ENCODE results near the gene FA2H.

The FA2H gene

DNA sequence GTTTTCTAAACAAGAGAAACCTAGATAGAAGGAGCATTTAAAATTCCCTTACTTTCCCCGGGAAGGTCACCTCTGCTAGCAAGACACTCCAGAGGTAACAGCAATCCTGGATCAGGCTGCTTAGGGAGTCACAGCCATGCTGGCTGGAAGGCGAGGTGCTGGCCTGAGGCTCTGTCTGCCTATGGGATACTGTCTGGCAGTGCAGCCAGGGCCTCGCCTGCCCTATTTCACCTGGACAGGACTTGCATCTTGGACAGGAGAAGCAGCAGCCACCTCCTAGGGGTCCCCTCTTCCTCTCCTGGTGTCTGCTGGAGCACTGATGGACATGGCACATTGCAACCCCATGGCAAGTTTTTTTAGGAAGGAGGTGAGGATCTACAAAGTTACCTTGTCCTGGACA lies 15.1 kb downstream of the FA2H start:
- Histone ChIP-seq H4K12ac (ENCODE audit: low read depth, low read length) (no peak overlapping the region), H3K27me3 (ENCODE audit: insufficient read depth, low read length) (no peaks in the 10 kb centered on the region), H4K8ac (ENCODE audit: low read depth, low read length) (no peak overlapping the region), H2BK120ac (ENCODE audit: insufficient read depth, low read length, poor library complexity) (no peak overlapping the region), H2AK5ac (ENCODE audit: low read length) (no peak overlapping the region), H3K4ac (ENCODE audit: low read depth, low read length) (no peak overlapping the region), H3K79me2 (ENCODE audit: control insufficient read depth, insufficient read depth, low read length, poor library complexity) (no peaks in the 10 kb centered on the region), H2BK12ac (ENCODE audit: low read length) (no peak overlapping the region), H3K4me1 (ENCODE audit: control insufficient read depth in 1 of 2, insufficient read depth in 2 of 2, low read length in 2 of 2) (peaks cover 0 to 3% of the 10 kb centered on the region in 2 experiments), H3K9me3 (ENCODE audit: insufficient read depth, low read depth, low read length) (no peaks in the 10 kb centered on the region), H3K79me1 (ENCODE audit: low read length) (no peaks in the 10 kb centered on the region), H3K18ac (ENCODE audit: low read length) (no peak overlapping the region), H3K27ac (ENCODE audit: low read depth, low read length) (no peak overlapping the region), H2BK5ac (ENCODE audit: low read depth, low read length, poor library complexity) (no peak overlapping the region), H3K4me2 (ENCODE audit: low read length) (no peak overlapping the region), H3K9ac (ENCODE audit: low read length) (no peak overlapping the region), H3K23ac (ENCODE audit: low read length) (no peak overlapping the region), H3K36me3 (ENCODE audit: control insufficient read depth in 1 of 2, insufficient read depth in 2 of 2, low read length in 2 of 2) (no peaks in the 10 kb centered on the region), H3K4me3 (ENCODE audit: low read depth, low read length) (no peak overlapping the region), H3K14ac (ENCODE audit: low read length) (no peak overlapping the region), H2AFZ (ENCODE audit: insufficient read depth, low read length, poor library complexity) (no peak overlapping the region), H4K91ac (ENCODE audit: low read depth, low read length) (no peak overlapping the region)
- DNase-seq = no peak
- WGBS (ENCODE audit: extremely low coverage, insufficient coverage, insufficient read length) = no CpG with 5 or more reads among the region's 3 CpGs

DNA sequence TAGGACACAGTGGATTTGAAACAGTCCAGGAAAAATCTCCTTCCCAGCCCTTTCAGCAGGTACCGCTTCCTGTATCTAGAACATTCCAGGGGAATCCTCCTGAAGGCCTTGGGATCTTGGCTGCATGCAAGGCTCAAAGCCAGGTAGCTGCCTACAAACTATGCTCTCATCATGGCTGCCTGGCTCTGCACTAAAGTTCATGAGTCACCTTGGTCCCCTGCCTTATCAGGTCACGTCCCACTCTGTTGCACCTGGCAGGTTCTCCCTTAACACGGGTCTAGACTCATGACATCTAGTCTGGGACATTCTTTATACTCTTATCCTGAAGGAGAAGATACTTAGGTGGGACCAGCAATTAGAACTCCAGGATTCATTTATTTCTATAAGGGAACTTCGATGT lies 15.8 kb downstream of the FA2H start:
- Histone ChIP-seq H3K27ac (ENCODE audit: low read depth, low read length) (no peak overlapping the region), H4K91ac (ENCODE audit: low read depth, low read length) (no peak overlapping the region), H4K12ac (ENCODE audit: low read depth, low read length) (no peak overlapping the region), H3K4ac (ENCODE audit: low read depth, low read length) (no peak overlapping the region), H3K9ac (ENCODE audit: low read length) (no peak overlapping the region), H2AK5ac (ENCODE audit: low read length) (no peak overlapping the region), H2BK12ac (ENCODE audit: low read length) (no peak overlapping the region), H3K23ac (ENCODE audit: low read length) (no peak overlapping the region), H3K9me3 (ENCODE audit: insufficient read depth, low read depth, low read length) (no peaks in the 10 kb centered on the region), H3K27me3 (ENCODE audit: insufficient read depth, low read length) (no peaks in the 10 kb centered on the region), H3K79me2 (ENCODE audit: control insufficient read depth, insufficient read depth, low read length, poor library complexity) (no peaks in the 10 kb centered on the region), H3K14ac (ENCODE audit: low read length) (no peak overlapping the region), H2BK5ac (ENCODE audit: low read depth, low read length, poor library complexity) (no peak overlapping the region), H3K79me1 (ENCODE audit: low read length) (no peaks in the 10 kb centered on the region), H3K36me3 (ENCODE audit: control insufficient read depth in 1 of 2, insufficient read depth in 2 of 2, low read length in 2 of 2) (no peaks in the 10 kb centered on the region), H2AFZ (ENCODE audit: insufficient read depth, low read length, poor library complexity) (no peak overlapping the region), H2BK120ac (ENCODE audit: insufficient read depth, low read length, poor library complexity) (no peak overlapping the region), H4K8ac (ENCODE audit: low read depth, low read length) (no peak overlapping the region), H3K4me3 (ENCODE audit: low read depth, low read length) (no peak overlapping the region), H3K4me1 (ENCODE audit: control insufficient read depth in 1 of 2, insufficient read depth in 2 of 2, low read length in 2 of 2) (peaks cover 0 to 3% of the 10 kb centered on the region in 2 experiments), H3K18ac (ENCODE audit: low read length) (no peak overlapping the region), H3K4me2 (ENCODE audit: low read length) (no peak overlapping the region)
- no peak for DNase-seq
- WGBS (ENCODE audit: extremely low coverage, insufficient coverage, insufficient read length) = no CpG with 5 or more reads among the region's 4 CpGs

DNA sequence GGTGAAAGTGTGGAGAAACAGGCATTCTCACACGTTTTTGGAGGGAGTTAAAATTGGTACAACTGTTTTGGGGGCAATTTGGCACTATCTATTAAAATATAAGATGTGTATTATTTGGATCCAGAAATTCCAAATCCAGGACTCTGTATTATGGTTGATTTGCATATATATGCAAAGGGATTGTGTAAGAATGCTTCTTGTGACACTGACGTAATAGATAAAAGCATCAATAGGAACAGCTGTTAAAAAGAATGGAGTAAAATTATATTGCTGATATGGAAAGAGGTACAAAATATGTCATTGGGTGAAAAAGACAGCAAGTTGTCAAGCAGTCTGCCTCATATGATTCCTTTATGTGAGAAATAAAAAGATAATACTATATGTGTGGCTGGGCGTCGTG lies 17.3 kb downstream of the FA2H start:
- no peaks in the 10 kb centered on the region for H3K79me2 ChIP-seq (ENCODE audit: control insufficient read depth, insufficient read depth, low read length, poor library complexity)
- no peaks in the 10 kb centered on the region for H3K79me1 ChIP-seq (ENCODE audit: low read length)
- H3K23ac ChIP-seq (ENCODE audit: low read length) = no peak overlapping the region
- no CpG with 5 or more reads among the region's 4 CpGs for WGBS (ENCODE audit: extremely low coverage, insufficient coverage, insufficient read length)
- no peak overlapping the region for H4K8ac ChIP-seq (ENCODE audit: low read depth, low read length)
- H3K27me3 ChIP-seq (ENCODE audit: insufficient read depth, low read length) = no peaks in the 10 kb centered on the region
- no peaks in the 10 kb centered on the region for H3K36me3 ChIP-seq (ENCODE audit: control insufficient read depth in 1 of 2, insufficient read depth in 2 of 2, low read length in 2 of 2)
- no peak overlapping the region for H4K12ac ChIP-seq (ENCODE audit: low read depth, low read length)
- H3K18ac ChIP-seq (ENCODE audit: low read length) = no peak overlapping the region
- no peak for DNase-seq
- no peak overlapping the region for H2BK5ac ChIP-seq (ENCODE audit: low read depth, low read length, poor library complexity)
- H2AK5ac ChIP-seq (ENCODE audit: low read length) = no peak overlapping the region
- no peak overlapping the region for H3K4me3 ChIP-seq (ENCODE audit: low read depth, low read length)
- no peak overlapping the region for H3K9ac ChIP-seq (ENCODE audit: low read length)
- no peak overlapping the region for H3K27ac ChIP-seq (ENCODE audit: low read depth, low read length)
- no peak overlapping the region for H3K4me2 ChIP-seq (ENCODE audit: low read length)
- no peak overlapping the region for H2BK12ac ChIP-seq (ENCODE audit: low read length)
- no peak overlapping the region for H3K14ac ChIP-seq (ENCODE audit: low read length)
- H2AFZ ChIP-seq (ENCODE audit: insufficient read depth, low read length, poor library complexity) = no peak overlapping the region
- H3K4me1 ChIP-seq (ENCODE audit: control insufficient read depth in 1 of 2, insufficient read depth in 2 of 2, low read length in 2 of 2) = peaks cover 0 to 3% of the 10 kb centered on the region in 2 experiments
- no peak overlapping the region for H4K91ac ChIP-seq (ENCODE audit: low read depth, low read length)
- no peaks in the 10 kb centered on the region for H3K9me3 ChIP-seq (ENCODE audit: insufficient read depth, low read depth, low read length)
- no peak overlapping the region for H2BK120ac ChIP-seq (ENCODE audit: insufficient read depth, low read length, poor library complexity)
- H3K4ac ChIP-seq (ENCODE audit: low read depth, low read length) = no peak overlapping the region

DNA sequence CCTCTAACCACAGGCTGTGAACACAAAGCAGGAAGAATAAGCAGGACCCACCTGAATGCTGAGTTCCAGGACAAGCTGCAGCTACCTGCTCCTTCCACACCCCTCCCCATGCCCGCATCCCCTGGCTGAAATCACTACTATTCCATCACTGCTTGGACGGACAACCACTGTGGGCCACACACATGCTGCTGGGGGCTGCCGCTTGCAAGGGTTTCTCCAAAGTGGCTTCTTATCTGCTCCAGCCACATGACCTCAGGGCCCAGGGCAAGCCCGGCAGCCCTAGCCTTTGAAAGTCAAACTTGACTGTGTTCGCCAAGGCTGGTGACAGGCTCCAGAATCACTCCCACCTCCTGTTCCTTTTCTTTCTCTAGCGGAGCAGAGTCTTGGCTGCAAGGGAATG lies 18.4 kb downstream of the FA2H start:
- Histone ChIP-seq H4K8ac (ENCODE audit: low read depth, low read length) (no peak overlapping the region), H3K18ac (ENCODE audit: low read length) (no peak overlapping the region), H4K91ac (ENCODE audit: low read depth, low read length) (no peak overlapping the region), H3K4me3 (ENCODE audit: low read depth, low read length) (no peak overlapping the region), H2BK120ac (ENCODE audit: insufficient read depth, low read length, poor library complexity) (no peak overlapping the region), H2AFZ (ENCODE audit: insufficient read depth, low read length, poor library complexity) (no peak overlapping the region), H3K9ac (ENCODE audit: low read length) (no peak overlapping the region), H3K79me2 (ENCODE audit: control insufficient read depth, insufficient read depth, low read length, poor library complexity) (no peaks in the 10 kb centered on the region), H3K23ac (ENCODE audit: low read length) (no peak overlapping the region), H4K12ac (ENCODE audit: low read depth, low read length) (no peak overlapping the region), H3K27ac (ENCODE audit: low read depth, low read length) (no peak overlapping the region), H3K27me3 (ENCODE audit: insufficient read depth, low read length) (no peaks in the 10 kb centered on the region), H2AK5ac (ENCODE audit: low read length) (no peak overlapping the region), H3K36me3 (ENCODE audit: control insufficient read depth in 1 of 2, insufficient read depth in 2 of 2, low read length in 2 of 2) (no peaks in the 10 kb centered on the region), H3K14ac (ENCODE audit: low read length) (no peak overlapping the region), H2BK5ac (ENCODE audit: low read depth, low read length, poor library complexity) (no peak overlapping the region), H3K4me2 (ENCODE audit: low read length) (no peak overlapping the region), H3K9me3 (ENCODE audit: insufficient read depth, low read depth, low read length) (no peaks in the 10 kb centered on the region), H3K4me1 (ENCODE audit: control insufficient read depth in 1 of 2, insufficient read depth in 2 of 2, low read length in 2 of 2) (peaks cover 0 to 3% of the 10 kb centered on the region in 2 experiments), H3K4ac (ENCODE audit: low read depth, low read length) (no peak overlapping the region), H2BK12ac (ENCODE audit: low read length) (no peak overlapping the region), H3K79me1 (ENCODE audit: low read length) (no peaks in the 10 kb centered on the region)
- WGBS (ENCODE audit: extremely low coverage, insufficient coverage, insufficient read length) = no CpG with 5 or more reads among the region's 6 CpGs
- peak; percentile 61 to 82 for DNase-seq
